ENCODE data around the gene MTRF1.
A peak's percentile ranks its signal among the peaks of the same experiment; 100 is the strongest.

GRCh38 chr13:41196620-41197019 lies 66.8 kb downstream of the MTRF1 start:
- TF ChIP-seq, protein P1, sequence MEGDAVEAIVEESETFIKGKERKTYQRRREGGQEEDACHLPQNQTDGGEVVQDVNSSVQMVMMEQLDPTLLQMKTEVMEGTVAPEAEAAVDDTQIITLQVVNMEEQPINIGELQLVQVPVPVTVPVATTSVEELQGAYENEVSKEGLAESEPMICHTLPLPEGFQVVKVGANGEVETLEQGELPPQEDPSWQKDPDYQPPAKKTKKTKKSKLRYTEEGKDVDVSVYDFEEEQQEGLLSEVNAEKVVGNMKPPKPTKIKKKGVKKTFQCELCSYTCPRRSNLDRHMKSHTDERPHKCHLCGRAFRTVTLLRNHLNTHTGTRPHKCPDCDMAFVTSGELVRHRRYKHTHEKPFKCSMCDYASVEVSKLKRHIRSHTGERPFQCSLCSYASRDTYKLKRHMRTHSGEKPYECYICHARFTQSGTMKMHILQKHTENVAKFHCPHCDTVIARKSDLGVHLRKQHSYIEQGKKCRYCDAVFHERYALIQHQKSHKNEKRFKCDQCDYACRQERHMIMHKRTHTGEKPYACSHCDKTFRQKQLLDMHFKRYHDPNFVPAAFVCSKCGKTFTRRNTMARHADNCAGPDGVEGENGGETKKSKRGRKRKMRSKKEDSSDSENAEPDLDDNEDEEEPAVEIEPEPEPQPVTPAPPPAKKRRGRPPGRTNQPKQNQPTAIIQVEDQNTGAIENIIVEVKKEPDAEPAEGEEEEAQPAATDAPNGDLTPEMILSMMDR (conservative IDR thresholded peaks at IDR 0.05; ENCODE audit: low read depth, low read length), result peak; percentile 38; the same call in 1 of the 2 replicates
- TF ChIP-seq CEBPB (IDR thresholded peaks at IDR 0.05; ENCODE audit: low read depth, low read length) (no peak), MXI1 (IDR thresholded peaks at IDR 0.05; ENCODE audit: borderline replicate concordance, low read depth, low read length) (no peak), SMC3 (IDR thresholded peaks at IDR 0.05; ENCODE audit: low read depth, low read length) (0 out of 2 replicates have a peak, but pooled peaks have one; percentile 19), MAZ (IDR thresholded peaks at IDR 0.05; ENCODE audit: borderline replicate concordance, low read depth, low read length) (no peak), POLR2A (IDR thresholded peaks at IDR 0.05; ENCODE audit: low read depth, low read length) (no peak), RAD21 (IDR thresholded peaks at IDR 0.05; ENCODE audit: low read length) (peak; percentile 39; the same call in 1 of the 2 replicates), MAFK (IDR thresholded peaks at IDR 0.05; ENCODE audit: low read depth, low read length) (no peak), CHD1 (IDR thresholded peaks at IDR 0.05; ENCODE audit: low read depth, low read length) (no peak)

Data from IMR-90 (cell line).